Nephron progenitor cell (in vitro differentiated cells): ENCODE measurements around the gene RYR3.

ENCODE experiments used
- DNase-seq: peaks from one replicate; pipeline ENCODE4 v3.0.0; 2021
- H3K27ac Mint-ChIP-seq: 2 replicates; pipeline ENCODE4 v1.8.0; 2021; ENCODE audit warnings: mild to moderate bottlenecking, moderate library complexity, mixed read lengths
- H3K27me3 Mint-ChIP-seq: 2 replicates; pipeline ENCODE4 v1.8.0; 2021; ENCODE audit warnings: mild to moderate bottlenecking, low read depth, mixed read lengths; ENCODE audit not compliant: poor library complexity
- H3K36me3 Mint-ChIP-seq: 2 replicates; pipeline ENCODE4 v1.8.0; 2021; ENCODE audit warnings: low read depth, mixed read lengths
- H3K4me1 Mint-ChIP-seq: 2 replicates; pipeline ENCODE4 v1.8.0; 2021; ENCODE audit warnings: mixed read lengths
- H3K4me3 Mint-ChIP-seq: 2 replicates; pipeline ENCODE4 v1.8.0; 2021; ENCODE audit warnings: mild to moderate bottlenecking, moderate library complexity, mixed read lengths
- H3K9me3 Mint-ChIP-seq: 2 replicates; pipeline ENCODE4 v1.8.0; 2021; ENCODE audit warnings: mild to moderate bottlenecking, moderate library complexity, mixed read lengths
- TF ChIP-seq, protein P1 (sequence below): fragments of 200-600 bp; sonication (generic); IDR thresholded peaks from 2 replicates; pipeline ENCODE4 v1.5.0; 2021; ENCODE audit warnings: antibody characterized with exemption

The RYR3 gene

GRCh38 chr15:33430577-33430976 is 119.8 kb downstream of the RYR3 start:
- no peak for DNase-seq
- TF ChIP-seq, protein P1, sequence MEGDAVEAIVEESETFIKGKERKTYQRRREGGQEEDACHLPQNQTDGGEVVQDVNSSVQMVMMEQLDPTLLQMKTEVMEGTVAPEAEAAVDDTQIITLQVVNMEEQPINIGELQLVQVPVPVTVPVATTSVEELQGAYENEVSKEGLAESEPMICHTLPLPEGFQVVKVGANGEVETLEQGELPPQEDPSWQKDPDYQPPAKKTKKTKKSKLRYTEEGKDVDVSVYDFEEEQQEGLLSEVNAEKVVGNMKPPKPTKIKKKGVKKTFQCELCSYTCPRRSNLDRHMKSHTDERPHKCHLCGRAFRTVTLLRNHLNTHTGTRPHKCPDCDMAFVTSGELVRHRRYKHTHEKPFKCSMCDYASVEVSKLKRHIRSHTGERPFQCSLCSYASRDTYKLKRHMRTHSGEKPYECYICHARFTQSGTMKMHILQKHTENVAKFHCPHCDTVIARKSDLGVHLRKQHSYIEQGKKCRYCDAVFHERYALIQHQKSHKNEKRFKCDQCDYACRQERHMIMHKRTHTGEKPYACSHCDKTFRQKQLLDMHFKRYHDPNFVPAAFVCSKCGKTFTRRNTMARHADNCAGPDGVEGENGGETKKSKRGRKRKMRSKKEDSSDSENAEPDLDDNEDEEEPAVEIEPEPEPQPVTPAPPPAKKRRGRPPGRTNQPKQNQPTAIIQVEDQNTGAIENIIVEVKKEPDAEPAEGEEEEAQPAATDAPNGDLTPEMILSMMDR: no peak
- Mint-ChIP-seq H3K4me1 (peaks cover 14% of the 10 kb centered on the region), H3K36me3 (no peaks in the 10 kb centered on the region), H3K27ac (no peak overlapping the region), H3K4me3 (no peak overlapping the region), H3K9me3 (no peaks in the 10 kb centered on the region), H3K27me3 (peaks cover 8% of the 10 kb centered on the region)

DNA sequence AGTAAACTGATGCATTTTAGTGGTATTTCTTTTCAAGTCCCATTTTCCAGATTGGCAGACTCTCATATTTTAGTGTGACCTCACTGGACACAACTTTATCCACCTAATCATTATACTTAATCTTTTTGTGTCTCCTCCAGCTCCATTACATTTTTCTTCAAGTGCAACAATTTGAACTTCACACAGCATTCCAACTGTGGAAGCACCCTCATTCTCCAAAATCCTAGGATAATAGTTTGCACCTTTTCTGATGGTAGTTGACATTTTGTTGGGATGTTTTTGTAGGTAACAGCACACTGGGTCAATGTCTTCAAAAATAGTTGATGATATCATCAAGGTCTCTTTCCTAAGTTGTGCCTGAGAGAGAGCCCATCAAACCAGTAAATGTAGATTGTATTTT is 123.1 kb downstream of the RYR3 start:
- H3K4me3 Mint-ChIP-seq: no peak overlapping the region
- no peak overlapping the region for H3K27ac Mint-ChIP-seq
- TF ChIP-seq, protein P1: no peak
- no peaks in the 10 kb centered on the region for H3K36me3 Mint-ChIP-seq
- peaks cover 13% of the 10 kb centered on the region for H3K27me3 Mint-ChIP-seq
- no peaks in the 10 kb centered on the region for H3K9me3 Mint-ChIP-seq
- DNase-seq: no peak
- peaks cover 9% of the 10 kb centered on the region for H3K4me1 Mint-ChIP-seq

- no peak overlapping the region for H3K27ac Mint-ChIP-seq
- peaks cover 9% of the 10 kb centered on the region for H3K27me3 Mint-ChIP-seq
- DNase-seq: no peak
- no peak overlapping the region for H3K4me3 Mint-ChIP-seq
- H3K36me3 Mint-ChIP-seq: no peaks in the 10 kb centered on the region
- no peaks in the 10 kb centered on the region for H3K9me3 Mint-ChIP-seq
- H3K4me1 Mint-ChIP-seq: no peaks in the 10 kb centered on the region
- TF ChIP-seq, protein P1: no peak
These were observed 127.6 kb downstream of the RYR3 start for GRCh38 chr15:33438396-33438795.

DNA sequence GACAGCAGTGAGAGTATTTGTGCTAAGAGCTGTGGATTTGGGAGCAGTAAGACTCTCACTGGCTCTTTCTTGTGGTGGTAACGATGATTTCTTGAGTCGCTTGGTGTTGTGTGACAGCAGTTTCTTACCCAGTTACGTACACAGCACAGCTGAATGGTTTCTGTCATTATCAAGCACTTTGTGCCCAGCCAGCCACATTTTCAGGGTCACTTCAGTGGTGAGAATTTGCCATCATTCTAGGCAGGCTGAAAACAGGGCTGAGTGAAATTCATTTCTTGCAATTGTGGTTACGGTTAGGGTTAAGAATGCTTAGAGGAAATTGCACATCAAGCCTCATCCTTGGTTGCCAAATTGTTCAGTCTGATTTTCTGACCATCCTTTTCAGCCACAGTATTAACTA is 130.1 kb downstream of the RYR3 start:
- Mint-ChIP-seq H3K36me3 (no peaks in the 10 kb centered on the region), H3K4me1 (no peaks in the 10 kb centered on the region), H3K27me3 (peaks cover 8% of the 10 kb centered on the region), H3K27ac (no peak overlapping the region), H3K4me3 (no peak overlapping the region), H3K9me3 (no peaks in the 10 kb centered on the region)
- TF ChIP-seq, protein P1: no peak
- DNase-seq: no peak

DNA sequence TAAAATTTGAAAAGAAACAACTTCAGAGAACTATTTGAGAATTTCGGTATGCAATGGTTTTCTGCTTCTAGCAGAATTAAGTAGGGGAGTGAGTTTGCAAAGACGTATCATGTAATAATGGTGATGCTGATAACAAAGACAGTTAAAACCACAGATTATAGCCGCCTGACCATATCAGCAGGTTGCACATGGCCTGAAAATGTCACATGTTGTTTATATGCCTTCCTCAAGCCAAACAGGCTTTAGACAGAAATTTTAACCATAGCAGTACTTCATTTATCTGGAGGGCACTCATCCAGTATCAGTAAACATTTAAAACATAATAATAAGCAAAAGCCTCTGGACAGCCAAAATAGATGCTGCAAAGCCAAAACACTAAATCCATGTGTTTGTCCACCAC is 131.7 kb downstream of the RYR3 start:
- no peaks in the 10 kb centered on the region for H3K9me3 Mint-ChIP-seq
- no peak overlapping the region for H3K4me3 Mint-ChIP-seq
- no peak overlapping the region for H3K27ac Mint-ChIP-seq
- no peak for DNase-seq
- no peaks in the 10 kb centered on the region for H3K36me3 Mint-ChIP-seq
- H3K4me1 Mint-ChIP-seq: peaks cover 8% of the 10 kb centered on the region
- H3K27me3 Mint-ChIP-seq: peaks cover 8% of the 10 kb centered on the region
- TF ChIP-seq, protein P1: no peak

DNA sequence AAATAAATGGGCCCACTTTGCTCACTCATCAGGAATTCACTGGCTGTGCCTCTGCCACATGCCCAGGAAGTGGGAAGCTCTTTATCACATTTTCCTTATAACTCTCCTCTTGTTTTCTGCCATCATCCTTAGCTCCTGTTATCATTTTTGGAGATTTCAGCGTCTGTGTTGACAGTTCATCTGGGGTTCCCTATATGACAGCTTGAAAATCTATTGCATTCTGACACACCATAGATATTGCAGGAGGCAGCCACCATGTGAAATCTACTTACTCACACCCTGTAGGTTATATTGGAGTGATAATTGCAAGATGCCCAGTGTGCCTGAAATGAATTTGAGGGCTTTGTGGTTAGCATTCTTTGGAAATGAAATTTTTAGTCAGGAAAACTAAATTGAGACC is 132.9 kb downstream of the RYR3 start:
- peaks cover 18% of the 10 kb centered on the region for H3K4me1 Mint-ChIP-seq
- TF ChIP-seq, protein P1: no peak
- peaks cover 6% of the 10 kb centered on the region for H3K27me3 Mint-ChIP-seq
- no peak overlapping the region for H3K27ac Mint-ChIP-seq
- no peak for DNase-seq
- no peaks in the 10 kb centered on the region for H3K36me3 Mint-ChIP-seq
- H3K4me3 Mint-ChIP-seq: no peak overlapping the region
- H3K9me3 Mint-ChIP-seq: no peaks in the 10 kb centered on the region
